Stimulated activated CD8-positive, alpha-beta memory T cell treated with anti-CD3 and anti-CD28 coated beads, Interleukin-4, amount 100 ng/mL, for 24 hours (primary cell): ENCODE measurements around the gene ANKMY1.

Source experiments
- DNase-seq: peaks from one replicate; pipeline ENCODE4 v3.0.0-alpha.2; 2020; ENCODE audit warnings: low read depth

Gene ANKMY1

GRCh38 chr2:240459401-240460252 is 98.2 kb downstream of the ANKMY1 start:
- no peak for DNase-seq

- DNase-seq: no peak
Observed at GRCh38 chr2:240458900-240459391, 98.8 kb downstream of the ANKMY1 start.

- no peak for DNase-seq
Observed at GRCh38 chr2:240458044-240458899, 99.5 kb downstream of the ANKMY1 start.

GRCh38 chr2:240457223-240458043 is 100.4 kb downstream of the ANKMY1 start:
- DNase-seq: no peak

GRCh38 chr2:240456447-240457222 is 101.2 kb downstream of the ANKMY1 start:
- DNase-seq: no peak

GRCh38 chr2:240455647-240456446 is 101.9 kb downstream of the ANKMY1 start:
- DNase-seq: no peak

- DNase-seq: no peak
Observed at GRCh38 chr2:240455272-240455646, 102.5 kb downstream of the ANKMY1 start.

GRCh38 chr2:240454106-240454901 is 103.5 kb downstream of the ANKMY1 start:
- DNase-seq: no peak

- no peak for DNase-seq
Observed at GRCh38 chr2:240453461-240454105, 104.2 kb downstream of the ANKMY1 start.

- DNase-seq: no peak
Observed at GRCh38 chr2:240452462-240453256, 105.1 kb downstream of the ANKMY1 start.

- no peak for DNase-seq
Observed at GRCh38 chr2:240451791-240452461, 105.9 kb downstream of the ANKMY1 start.

- DNase-seq: no peak
Observed at GRCh38 chr2:240451108-240451611, 106.6 kb downstream of the ANKMY1 start.

- DNase-seq: no peak
Observed at GRCh38 chr2:240450532-240451107, 107.2 kb downstream of the ANKMY1 start.

GRCh38 chr2:240449764-240450531 is 107.8 kb downstream of the ANKMY1 start:
- DNase-seq: no peak

- no peak for DNase-seq
Observed at GRCh38 chr2:240448387-240449274, 109.2 kb downstream of the ANKMY1 start.
